Effector CD4-positive, alpha-beta T cell (primary cell): Measurements from ENCODE around the gene RDM1.
"Not testable (repeated sequence)": the region's sequence is repeated elsewhere in the genome, so short reads cannot be mapped to it uniquely, and the experiment has no call there.

Source experiments
- DNase-seq: peaks from one replicate; pipeline ENCODE4 v3.0.0-alpha.2; 2020

The RDM1 gene

GRCh38 chr17:35897772-35898171 lies 32.8 kb downstream of the RDM1 start:
- not testable (repeated sequence) for DNase-seq

- DNase-seq = no peak
These were observed 34.7 kb downstream of the RDM1 start for GRCh38 chr17:35895636-35896587.

- no peak for DNase-seq
These were observed 36.4 kb downstream of the RDM1 start for GRCh38 chr17:35894206-35894605.

GRCh38 chr17:35893751-35894150 lies 36.8 kb downstream of the RDM1 start:
- no peak for DNase-seq

- peak; percentile 29 for DNase-seq
These were observed 38.2 kb downstream of the RDM1 start for GRCh38 chr17:35892091-35893035.

- no peak for DNase-seq
These were observed 39.3 kb downstream of the RDM1 start for GRCh38 chr17:35891269-35891668.

GRCh38 chr17:35890774-35891155 lies 39.8 kb downstream of the RDM1 start:
- peak; percentile 36 for DNase-seq

GRCh38 chr17:35889818-35890773 lies 40.5 kb downstream of the RDM1 start:
- DNase-seq = no peak

GRCh38 chr17:35889241-35889640 lies 41.3 kb downstream of the RDM1 start:
- no peak for DNase-seq

- DNase-seq = peak; percentile 17
These were observed 50.6 kb downstream of the RDM1 start, which contains the start of gene CCL5 for GRCh38 chr17:35879773-35880654. CCL5 (minus strand) TSS chr17:35880360.

GRCh38 chr17:35878361-35878760 lies 52.2 kb downstream of the RDM1 start:
- no peak for DNase-seq

- DNase-seq = no peak
These were observed 53.1 kb downstream of the RDM1 start for GRCh38 chr17:35877345-35878029.

GRCh38 chr17:35876534-35876933 lies 54.0 kb downstream of the RDM1 start:
- DNase-seq = no peak

GRCh38 chr17:35875800-35876139 lies 54.8 kb downstream of the RDM1 start:
- no peak for DNase-seq

- DNase-seq = no peak
These were observed 55.3 kb downstream of the RDM1 start for GRCh38 chr17:35875072-35875799.

- no peak for DNase-seq
These were observed 58.2 kb downstream of the RDM1 start for GRCh38 chr17:35872196-35872980.

- DNase-seq = no peak
These were observed 59.4 kb downstream of the RDM1 start for GRCh38 chr17:35870906-35871819.

GRCh38 chr17:35868737-35869136 lies 61.8 kb downstream of the RDM1 start, which contains the start of gene HEATR9:
HEATR9 (minus strand) TSS chr17:35868891; CDS start chr17:35868742, 149 bp downstream.
- no peak for DNase-seq
